ENCODE results near the gene JAK3.
"Not testable (repeated sequence)": the region's sequence is repeated elsewhere in the genome, so short reads cannot be mapped to it uniquely, and the experiment has no call there.

JAK3 gene

GRCh38 chr19:17802137-17802858, 45.5 kb downstream of the JAK3 start:
- no peak for DNase-seq

- not testable (repeated sequence) for DNase-seq
Measured at GRCh38 chr19:17798599-17798998, 49.2 kb downstream of the JAK3 start.

GRCh38 chr19:17797424-17798201, 50.2 kb downstream of the JAK3 start:
- no peak for DNase-seq

GRCh38 chr19:17796838-17797423, 50.9 kb downstream of the JAK3 start:
- no peak for DNase-seq

GRCh38 chr19:17796013-17796837, 51.6 kb downstream of the JAK3 start:
- DNase-seq, result no peak

- no peak for DNase-seq
Measured at GRCh38 chr19:17795495-17795856, 52.3 kb downstream of the JAK3 start.

- no peak for DNase-seq
Measured at GRCh38 chr19:17794731-17795494, 52.9 kb downstream of the JAK3 start, which contains the start of gene B3GNT3. B3GNT3 (plus strand) TSS chr19:17795138; CDS start chr19:17807808, 12,670 bp downstream.

- no peak for DNase-seq
Measured at GRCh38 chr19:17794412-17794730, 53.4 kb downstream of the JAK3 start.

GRCh38 chr19:17790059-17790780, 57.6 kb downstream of the JAK3 start:
- DNase-seq, result no peak

- DNase-seq, result no peak
Measured at GRCh38 chr19:17788632-17789031, 59.1 kb downstream of the JAK3 start.

GRCh38 chr19:17787274-17787913, 60.4 kb downstream of the JAK3 start:
- DNase-seq, result no peak

GRCh38 chr19:17784201-17785008, 63.4 kb downstream of the JAK3 start:
- DNase-seq, result peak in 1 of 2 experiments; percentile 21

- DNase-seq, result not testable (repeated sequence)
Measured at GRCh38 chr19:17783721-17784120, 64.1 kb downstream of the JAK3 start.

- no peak for DNase-seq
Measured at GRCh38 chr19:17780781-17781180, 67.0 kb downstream of the JAK3 start.

- DNase-seq, result no peak
Measured at GRCh38 chr19:17778968-17779929, 68.5 kb downstream of the JAK3 start.

- no peak for DNase-seq
Measured at GRCh38 chr19:17778251-17778967, 69.4 kb downstream of the JAK3 start.

- DNase-seq, result not testable (repeated sequence)
Measured at GRCh38 chr19:17777840-17778239, 69.9 kb downstream of the JAK3 start.

Data from cerebellar nuclear complex (tissue), 1 donor.